AG10803 (cell line): ENCODE measurements around the gene LAMTOR2.

ENCODE experiments used
- DNase-seq: peaks from one replicate; pipeline ENCODE4 v3.0.0; 2010; ENCODE audit warnings: low read depth
- H3K4me3 ChIP-seq: 2 replicates; pipeline ENCODE4 v1.5.1; 2011; ENCODE audit warnings: mild to moderate bottlenecking, low read length, control low read depth
- TF ChIP-seq, protein P1 (sequence below): conservative IDR thresholded peaks from 2 replicates; pipeline ENCODE4 v1.5.1; 2011; ENCODE audit warnings: mild to moderate bottlenecking, low read length, control low read depth, inconsistent platforms

LAMTOR2 gene

DNA sequence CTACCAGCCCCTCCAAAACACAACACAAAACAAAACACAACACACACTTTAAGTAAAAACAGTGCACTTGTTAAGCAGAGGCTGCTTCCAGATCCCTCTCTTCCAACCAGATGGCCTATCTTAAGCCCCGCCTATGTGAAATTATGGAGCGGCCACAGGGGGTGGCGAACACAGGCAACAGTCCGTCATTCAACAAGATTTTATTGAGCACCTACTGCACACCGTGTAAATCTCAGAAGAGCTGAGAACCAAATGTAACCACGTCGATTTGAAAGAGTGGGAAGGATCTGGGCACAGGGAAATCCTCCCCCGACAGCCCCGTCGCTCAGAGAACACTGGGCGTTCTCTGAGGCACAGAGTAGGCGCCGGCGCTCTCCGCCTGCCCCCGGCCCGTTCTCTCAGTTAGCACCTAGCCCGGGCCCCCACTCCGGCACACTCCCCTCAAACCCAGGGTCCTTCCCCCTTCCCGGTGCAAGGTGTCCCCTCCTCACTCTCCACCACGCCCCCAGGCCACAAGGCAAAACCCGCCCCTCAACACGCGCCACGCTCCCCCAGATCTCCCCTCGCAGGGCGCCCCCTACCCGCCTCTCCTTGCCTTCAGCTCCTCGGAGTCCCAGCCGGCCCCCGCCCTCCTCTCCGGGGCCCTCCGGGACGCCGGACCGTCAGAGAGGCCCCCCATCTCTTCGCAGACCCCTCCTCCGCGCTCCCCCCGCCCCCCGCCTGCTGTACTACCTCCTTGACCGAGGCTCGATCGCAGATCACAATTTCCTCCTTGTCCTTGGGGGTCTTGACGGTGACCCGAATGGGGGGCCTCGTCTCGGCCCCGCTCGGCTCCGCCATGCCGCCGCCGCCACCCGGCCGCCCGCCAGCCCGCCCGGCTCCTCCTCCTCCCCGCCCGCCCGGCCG lies 1.5 kb upstream of the LAMTOR2 start:
- DNase-seq = peak; percentile 68
- H3K4me3 ChIP-seq = peak overlapping the region; percentile 83
- TF ChIP-seq, protein P1, sequence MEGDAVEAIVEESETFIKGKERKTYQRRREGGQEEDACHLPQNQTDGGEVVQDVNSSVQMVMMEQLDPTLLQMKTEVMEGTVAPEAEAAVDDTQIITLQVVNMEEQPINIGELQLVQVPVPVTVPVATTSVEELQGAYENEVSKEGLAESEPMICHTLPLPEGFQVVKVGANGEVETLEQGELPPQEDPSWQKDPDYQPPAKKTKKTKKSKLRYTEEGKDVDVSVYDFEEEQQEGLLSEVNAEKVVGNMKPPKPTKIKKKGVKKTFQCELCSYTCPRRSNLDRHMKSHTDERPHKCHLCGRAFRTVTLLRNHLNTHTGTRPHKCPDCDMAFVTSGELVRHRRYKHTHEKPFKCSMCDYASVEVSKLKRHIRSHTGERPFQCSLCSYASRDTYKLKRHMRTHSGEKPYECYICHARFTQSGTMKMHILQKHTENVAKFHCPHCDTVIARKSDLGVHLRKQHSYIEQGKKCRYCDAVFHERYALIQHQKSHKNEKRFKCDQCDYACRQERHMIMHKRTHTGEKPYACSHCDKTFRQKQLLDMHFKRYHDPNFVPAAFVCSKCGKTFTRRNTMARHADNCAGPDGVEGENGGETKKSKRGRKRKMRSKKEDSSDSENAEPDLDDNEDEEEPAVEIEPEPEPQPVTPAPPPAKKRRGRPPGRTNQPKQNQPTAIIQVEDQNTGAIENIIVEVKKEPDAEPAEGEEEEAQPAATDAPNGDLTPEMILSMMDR = peak; percentile 24

DNA sequence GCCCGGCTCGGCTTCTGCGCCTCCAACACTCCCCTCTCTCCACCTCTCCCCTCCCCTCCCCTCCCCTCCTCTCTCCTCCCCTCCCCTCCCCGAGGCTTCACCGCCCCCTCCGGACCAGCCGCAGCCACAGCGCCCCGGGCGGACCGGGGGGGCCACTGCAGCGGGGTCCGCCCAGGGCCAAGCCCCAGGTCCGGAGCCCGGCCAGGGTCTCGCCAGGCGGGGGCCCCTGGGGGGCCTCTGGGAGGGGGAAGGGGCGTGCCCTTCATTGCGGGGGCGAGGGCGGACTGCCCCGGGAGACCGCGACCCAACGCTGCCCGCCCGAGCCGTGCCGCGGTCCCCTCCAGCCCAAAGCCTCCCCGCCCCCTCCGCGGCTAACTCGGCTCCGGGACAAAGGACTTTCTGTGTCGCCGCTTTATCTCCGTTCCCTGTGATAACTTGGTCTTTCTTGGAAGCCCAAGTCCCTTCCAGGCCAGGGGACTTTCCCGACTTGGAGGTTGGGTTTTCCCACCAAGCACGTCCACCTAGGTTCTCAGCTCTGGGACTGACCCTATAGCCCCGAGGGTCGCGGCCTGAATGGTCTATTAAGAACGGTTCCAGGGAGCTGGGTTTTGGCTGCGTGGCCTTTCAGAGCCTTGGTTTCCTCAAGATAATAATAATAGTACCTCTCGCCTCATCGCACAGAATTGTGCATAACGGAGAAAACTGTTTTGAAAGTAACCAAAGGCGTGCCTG lies 648 bp upstream of the LAMTOR2 start, which contains the start of gene UBQLN4:
UBQLN4 (minus strand) TSS at position 31 of the 732 bp plus-strand sequence. CDS start 97 bp downstream, outside the sequence.
- peak; percentile 85 for DNase-seq
- peak within 1 kb of the TSS; percentile 98 for H3K4me3 ChIP-seq
- TF ChIP-seq, protein P1 = peak; percentile 27

- peak overlapping the region; percentile 98 for H3K4me3 ChIP-seq
- no peak for DNase-seq
- TF ChIP-seq, protein P1 = no peak
Observed at GRCh38 chr1:156055281-156056048, 883 bp downstream of the LAMTOR2 start.

GRCh38 chr1:156056326-156056849 lies 1.8 kb downstream of the LAMTOR2 start:
- no peak overlapping the region for H3K4me3 ChIP-seq
- no peak for DNase-seq
- TF ChIP-seq, protein P1 = no peak

GRCh38 chr1:156060937-156061636 lies 6.5 kb downstream of the LAMTOR2 start, which contains the start of gene RAB25:
RAB25 (plus strand) TSS chr1:156061160; CDS start chr1:156061401, 241 bp downstream.
- H3K4me3 ChIP-seq = no peak within 1 kb of the TSS
- DNase-seq = no peak
- TF ChIP-seq, protein P1 = no peak

- H3K4me3 ChIP-seq = no peak overlapping the region
- TF ChIP-seq, protein P1 = no peak
- DNase-seq = no peak
Observed at GRCh38 chr1:156062189-156062588, 7.6 kb downstream of the LAMTOR2 start.
